Measurements from ENCODE around the gene NTNG2.

Gene NTNG2

DNA sequence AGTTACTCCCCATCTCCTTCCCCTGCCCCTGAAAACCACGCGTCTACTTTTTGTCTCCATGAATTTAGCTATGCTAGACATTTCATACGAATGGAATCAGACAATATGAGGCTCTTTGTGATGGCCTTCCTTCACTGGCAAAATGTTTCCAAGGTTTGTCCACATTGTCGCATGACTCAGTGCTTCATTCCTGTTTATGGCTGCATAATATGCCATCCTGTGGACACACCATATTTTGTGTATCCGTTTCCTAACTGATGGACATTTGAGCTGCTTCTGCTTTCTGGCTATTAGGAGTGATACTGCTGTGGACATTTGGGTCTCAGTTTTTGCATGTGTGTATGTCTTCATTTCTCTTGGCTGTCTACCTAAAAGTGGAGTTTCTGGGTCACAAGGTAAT, 14.5 kb downstream of the NTNG2 start:
- DNase-seq: no peak

DNA sequence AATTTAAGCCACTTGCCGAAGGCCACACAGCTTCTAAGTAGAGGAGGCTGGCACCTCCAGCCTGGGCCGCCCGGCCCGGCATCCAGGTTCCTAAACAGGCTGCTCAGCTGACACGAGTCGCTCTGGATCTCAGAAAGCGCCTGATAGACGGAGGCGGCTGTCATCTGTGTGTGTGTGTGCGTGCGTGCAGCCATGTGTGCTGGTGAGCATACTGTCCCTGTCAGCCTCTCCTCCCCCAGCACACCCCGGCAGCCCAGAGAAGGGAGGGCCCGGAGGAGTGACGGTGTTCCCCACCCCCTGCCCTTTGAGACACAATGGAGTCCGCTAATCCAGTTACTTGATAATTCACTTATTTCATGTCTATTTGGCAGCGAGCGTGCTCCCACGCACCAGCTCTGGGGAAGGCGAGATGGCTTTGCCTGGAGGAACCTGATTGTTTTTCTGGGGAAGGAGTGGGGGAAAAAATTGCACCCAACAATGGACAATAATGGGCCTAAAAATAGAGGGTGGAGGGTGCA, 20.0 kb downstream of the NTNG2 start:
- DNase-seq: peak in 1 of 2 experiments; percentile 37

DNA sequence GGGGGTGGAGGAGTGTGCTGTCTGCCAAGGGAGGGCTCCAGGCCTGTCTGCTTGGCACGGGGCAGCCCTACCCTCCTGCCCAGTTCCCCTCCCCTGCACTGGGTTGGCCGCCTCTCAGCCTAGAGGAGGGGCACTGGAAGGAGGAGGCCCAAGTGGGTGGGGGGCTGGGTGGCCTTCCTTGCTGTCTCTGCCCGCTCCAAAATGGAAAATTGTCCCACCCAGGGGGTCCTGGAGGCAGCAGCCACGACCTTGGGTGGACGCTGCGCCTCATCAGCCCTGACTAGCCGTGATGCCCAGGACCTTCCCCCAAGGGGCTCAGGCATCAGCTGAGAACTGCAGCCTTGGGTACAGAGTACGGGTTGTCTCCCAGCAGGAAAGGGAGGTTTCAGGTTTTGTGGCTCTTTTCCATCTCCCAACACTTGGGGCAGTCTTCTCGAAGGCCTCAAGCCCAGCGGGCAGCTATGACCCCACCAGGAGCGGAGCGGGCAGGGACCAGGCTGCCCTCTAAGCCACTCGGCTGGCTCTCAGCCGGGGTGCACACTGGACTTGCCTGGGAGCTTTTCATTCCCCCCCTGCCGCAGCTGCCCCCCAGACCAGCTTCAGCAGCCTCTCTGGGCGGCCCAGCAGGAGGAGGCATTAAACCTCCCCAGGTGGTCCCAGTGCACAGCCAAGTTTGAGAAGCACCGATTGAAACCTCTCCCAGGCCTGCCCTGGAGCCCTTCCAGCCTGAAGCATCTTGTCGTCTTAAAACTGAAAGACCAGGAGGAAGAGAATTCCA, 20.6 kb downstream of the NTNG2 start:
- peak in 1 of 2 experiments; percentile 49 for DNase-seq

DNA sequence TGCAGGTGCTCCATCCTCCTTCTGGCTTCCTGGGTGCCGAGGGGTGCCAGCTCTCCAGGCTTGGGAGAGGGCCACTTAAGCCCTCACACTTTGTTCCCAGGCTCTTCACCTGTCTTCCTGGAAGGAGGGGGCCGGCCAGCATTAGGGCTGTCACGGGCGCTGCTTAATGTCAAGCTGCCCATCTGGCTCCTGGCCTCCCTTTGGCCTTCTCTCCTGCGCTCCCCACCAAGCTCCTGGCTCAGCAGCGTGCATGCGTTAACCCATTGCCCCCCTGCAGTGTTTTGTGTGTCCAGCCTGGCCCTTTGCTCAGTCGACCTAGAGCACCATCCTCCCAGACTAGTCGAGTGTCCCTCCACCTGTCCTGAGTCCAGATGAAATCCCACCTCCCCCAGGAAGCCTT, 21.3 kb downstream of the NTNG2 start:
- peak; percentile 44 to 73 for DNase-seq

DNA sequence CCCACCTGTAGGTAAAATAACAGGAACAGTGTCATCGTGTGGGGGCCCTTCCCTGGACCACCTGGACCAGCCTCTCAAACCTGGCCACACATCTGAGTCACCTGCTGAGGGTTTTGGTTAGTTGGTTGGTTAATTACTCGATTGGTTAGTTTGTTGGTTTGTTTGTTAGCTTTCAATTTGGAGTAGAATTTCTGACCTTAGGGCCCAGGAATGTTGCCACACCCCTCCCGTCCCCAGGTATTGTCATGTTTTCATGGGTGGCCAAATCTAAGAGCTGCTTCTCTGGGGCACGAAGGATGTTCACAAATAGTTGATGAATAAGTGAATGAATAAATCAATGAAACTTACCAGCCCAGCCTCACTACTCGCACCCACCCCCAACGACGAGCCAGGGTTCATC, 21.9 kb downstream of the NTNG2 start:
- DNase-seq: no peak

DNA sequence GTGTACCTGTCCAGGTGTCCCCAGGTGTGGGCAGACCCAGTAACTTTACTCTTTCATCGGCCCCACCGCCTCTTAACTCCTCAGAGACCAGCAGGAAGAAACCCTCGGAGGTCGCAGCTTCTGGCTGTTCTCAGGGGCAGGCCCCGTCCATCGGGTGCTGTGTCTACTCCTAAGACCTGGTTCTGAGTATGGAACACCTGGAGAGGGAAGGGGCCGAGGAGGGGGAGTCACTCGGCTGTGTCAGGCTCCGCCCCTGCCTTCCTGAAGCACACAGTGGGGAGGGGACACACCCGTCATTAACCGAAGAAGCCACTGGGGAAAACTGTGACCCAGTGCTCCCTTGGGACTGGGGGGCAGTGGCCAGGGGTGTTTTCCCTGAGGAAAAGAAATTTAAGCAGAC, 22.3 kb downstream of the NTNG2 start:
- no peak for DNase-seq

DNA sequence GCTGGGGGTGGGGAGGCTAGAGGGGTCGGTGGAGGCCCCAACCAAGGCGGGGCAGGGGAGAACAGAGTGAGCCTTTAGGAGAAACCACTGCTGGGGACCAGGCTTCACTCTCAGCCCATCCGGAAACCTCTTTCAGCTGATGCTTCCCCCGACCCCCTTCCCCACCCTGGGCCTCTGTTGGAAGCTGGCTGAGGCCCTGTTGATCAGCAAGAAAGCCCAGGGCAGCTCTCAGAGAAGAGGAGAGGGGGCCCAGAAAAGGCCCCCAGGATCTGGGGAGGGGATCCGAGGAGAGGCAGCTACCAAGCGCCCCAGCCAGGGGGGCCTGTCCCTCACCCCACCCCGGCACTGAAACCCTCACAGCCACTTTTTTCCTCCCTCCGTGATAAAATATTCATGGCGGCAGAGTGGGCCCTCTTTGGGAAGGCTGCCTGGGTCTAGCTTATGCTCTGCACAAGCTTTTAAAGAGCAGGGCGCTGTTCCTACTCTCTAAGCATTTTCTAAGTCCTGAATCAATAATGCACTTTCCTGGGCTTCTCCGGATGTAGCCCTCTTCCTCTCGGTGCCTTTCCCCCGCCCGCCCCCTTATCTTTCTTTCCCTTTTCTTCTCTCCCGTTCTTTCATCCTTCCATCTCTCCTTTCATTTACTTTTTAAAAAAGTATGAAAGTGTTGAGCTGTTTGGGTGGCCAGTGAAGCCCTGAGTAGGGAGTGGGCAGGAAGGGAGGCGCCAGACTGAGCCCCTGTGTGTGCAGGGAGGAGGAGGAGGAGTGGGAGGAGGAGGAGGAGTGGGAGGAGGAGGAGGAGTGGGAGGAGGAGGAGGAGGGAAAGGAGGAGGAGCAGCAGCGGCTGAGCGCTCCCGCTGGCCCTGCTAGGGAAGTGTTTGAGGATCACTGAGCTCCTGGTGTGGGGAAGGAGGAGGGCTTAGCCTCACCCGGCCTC, 23.5 kb downstream of the NTNG2 start:
- no peak for DNase-seq

DNA sequence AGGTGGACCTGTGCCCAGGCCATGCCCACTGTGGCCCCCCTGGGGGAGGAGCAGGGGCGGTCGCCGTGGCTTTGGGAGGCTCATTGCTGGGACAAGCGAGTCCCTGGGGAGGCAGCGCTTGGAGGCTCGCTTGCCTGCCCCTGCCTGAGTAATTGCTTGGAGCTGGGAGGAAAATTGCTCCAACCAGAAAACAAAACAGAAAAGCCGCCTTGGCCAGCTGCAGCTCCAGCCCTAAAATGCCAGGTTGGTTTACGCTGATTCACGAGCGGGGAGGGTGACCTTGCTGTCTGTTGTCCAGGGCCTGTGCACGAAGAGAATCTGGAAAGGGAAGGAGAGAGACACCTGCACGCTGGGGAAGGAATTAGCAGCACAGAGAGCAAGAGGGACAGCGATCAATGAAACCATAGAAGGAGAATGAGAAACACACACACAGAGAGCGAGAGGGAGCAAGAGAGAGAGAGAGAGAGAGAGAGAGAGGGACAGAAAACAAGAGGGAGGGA, 25.3 kb downstream of the NTNG2 start:
- DNase-seq: no peak

DNA sequence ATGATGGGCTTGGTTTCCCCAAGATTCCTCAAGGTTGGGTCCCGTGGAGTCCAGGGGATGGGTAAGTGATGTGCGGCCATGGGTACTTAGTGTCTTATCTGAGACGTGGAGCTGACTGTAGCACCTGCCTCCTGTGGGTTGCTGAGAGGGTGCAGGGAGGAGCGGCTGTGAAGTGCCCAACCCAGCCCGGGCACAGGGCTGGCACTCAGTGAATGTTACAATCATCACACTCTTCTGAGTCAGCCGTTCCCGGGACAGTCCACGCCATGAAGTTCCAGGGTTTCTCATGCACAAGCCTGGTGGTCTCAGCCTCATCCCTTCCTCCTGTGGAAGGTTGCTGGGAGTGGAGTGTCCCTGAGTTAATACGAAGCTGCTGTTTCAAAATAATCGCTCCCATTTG, 29.1 kb downstream of the NTNG2 start:
- no peak for DNase-seq

DNA sequence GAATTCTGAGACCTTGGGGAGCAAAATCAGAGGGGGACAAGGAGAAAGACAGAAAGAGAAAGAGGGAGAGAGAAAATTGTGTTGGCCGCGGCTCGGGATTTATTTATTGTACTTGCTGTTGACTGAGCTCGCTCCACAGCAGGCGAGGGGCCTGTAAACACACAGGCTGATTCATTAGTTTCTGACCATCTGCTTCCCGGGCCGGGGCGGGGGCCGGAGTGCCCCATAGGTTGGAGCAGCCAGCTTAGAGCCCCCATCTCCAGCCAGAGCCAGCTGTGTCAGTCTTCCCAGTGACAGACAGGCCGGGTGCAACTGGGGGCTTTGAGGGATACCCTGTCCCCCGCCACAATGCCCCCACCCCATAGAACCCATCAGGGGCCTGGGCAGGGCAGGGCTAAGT, 30.9 kb downstream of the NTNG2 start:
- DNase-seq: peak; percentile 83 to 92

DNA sequence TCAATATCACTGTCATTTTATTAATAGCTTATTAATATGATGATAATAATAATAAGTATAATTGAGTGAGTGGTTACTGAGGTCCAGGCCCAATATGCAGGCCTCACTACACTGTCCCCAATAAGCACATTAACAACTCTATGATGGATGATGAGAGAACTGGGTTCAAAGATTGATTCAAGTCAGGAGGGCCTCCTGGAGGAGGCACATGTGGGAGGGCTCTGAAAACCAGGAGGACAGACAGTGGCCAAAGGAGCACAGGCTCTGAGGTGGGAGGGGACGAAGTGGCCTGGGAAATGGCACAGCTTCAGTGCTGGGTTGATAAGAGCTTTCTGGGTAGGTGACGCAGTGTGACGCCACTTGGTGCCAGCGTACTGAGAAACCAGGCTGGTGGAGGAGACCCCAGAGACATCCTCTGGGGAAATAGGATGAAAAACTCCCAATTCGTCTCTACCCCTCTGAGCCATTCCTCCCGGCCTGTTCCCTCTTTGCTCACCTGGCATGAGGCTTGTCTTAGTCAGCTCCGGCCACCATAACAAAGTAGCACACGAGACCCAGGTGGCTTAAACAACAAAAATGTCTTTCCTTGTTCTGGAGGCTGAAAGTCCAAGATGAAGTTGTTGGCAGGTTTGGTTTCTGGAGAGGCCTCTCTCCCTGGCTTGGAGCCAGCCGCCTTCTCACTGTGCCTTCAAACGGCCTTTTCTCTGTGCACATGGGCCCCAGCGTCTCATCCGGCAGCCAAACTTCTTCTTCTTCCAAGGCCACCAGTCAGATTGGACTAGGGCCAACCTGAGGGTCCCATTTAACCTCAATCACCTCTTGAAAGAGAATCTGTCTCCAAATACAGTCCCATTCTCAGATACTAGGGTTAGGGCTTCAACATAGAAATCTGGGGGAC, 31.6 kb downstream of the NTNG2 start:
- peak in 1 of 2 experiments; percentile 61 for DNase-seq

DNA sequence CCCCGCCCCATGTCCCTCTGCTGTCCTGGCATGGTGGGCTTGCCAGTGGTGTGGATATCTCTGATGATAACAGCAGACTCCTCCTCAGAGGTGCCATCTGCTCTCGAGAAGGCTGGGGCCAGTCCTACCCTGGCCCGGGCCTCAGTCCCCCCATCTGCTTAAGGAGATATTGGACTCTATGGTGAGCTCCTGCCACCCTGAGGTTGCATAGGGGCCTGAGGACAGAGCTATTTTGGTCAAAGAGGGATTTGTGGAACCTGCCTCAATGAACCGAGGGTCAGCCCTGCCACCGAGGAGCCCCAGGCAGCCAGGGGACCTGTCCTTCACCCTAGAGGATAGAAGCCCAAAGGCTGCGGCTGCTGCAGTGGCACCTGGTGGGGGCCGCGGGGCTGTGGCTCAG, 32.6 kb downstream of the NTNG2 start:
- DNase-seq: peak; percentile 60 to 91

DNA sequence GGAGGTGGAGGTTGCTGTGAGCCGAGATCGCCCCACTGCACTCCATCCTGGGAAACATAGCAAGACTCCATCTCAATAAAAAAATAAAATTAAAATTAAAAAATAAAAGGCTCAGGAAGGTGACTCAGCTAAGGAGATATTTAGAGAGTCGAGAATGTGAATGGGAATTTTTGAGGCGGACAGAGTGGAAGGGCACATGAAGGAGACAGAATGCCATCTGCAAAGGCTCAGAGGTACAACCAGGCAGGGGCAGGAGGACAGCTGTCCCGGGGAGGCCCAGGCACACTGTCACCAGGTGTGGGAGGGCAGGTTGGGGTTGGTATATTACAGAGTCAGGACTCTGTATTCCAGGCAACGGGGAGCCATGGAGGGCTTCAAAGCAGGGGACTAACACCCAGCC, 35.5 kb downstream of the NTNG2 start:
- no peak for DNase-seq

DNA sequence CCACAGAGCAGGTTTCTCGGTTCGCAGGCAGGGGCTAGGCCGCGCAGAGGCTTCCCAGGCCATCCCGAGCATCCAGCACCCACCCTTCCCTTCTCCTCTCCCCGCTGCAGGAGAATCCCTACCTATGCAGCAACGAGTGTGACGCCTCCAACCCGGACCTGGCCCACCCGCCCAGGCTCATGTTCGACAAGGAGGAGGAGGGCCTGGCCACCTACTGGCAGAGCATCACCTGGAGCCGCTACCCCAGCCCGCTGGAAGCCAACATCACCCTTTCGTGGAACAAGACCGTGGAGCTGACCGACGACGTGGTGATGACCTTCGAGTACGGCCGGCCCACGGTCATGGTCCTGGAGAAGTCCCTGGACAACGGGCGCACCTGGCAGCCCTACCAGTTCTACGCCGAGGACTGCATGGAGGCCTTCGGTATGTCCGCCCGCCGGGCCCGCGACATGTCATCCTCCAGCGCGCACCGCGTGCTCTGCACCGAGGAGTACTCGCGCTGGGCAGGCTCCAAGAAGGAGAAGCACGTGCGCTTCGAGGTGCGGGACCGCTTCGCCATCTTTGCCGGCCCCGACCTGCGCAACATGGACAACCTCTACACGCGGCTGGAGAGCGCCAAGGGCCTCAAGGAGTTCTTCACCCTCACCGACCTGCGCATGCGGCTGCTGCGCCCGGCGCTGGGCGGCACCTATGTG, 36.1 kb downstream of the NTNG2 start:
- DNase-seq: no peak

DNA sequence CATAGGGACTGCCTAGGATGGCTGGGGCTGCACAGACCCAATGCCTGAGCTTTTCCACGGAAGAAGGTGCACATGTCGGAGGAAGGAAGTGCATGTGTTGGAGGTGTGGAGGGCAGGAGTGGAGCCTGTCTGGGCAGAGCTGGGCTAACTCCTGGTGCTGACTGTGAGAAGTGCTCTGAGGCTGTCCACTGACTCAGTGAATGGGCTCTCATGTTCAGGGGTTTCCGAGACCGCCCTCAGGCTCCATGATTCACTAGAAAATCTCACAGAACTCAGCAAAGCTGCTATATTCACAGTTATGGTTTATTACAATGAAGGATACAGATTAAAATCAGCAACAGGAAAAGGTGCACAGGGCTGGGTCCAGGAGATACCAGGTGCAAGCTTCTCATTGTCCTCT, 37.2 kb downstream of the NTNG2 start:
- DNase-seq: no peak

DNA sequence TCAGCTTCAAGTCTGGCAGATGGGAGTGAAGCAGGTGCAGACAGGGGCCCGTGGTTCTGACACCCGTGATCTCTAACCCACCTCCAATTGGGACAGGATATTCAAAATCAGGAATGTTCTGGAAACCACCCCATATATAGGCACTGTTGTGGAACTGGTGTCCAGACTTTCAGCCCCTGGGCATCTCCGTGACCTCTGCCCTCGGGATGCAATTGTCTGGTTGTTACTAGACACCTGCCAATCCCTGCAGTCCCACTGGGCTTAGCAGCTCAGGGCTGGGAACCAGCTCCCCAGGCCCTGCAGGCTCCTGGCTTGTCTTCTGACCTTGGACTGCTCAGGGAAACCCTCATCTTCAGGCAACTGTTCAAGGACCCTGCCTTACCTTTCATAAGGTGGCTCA, 38.8 kb downstream of the NTNG2 start:
- no peak for DNase-seq

DNA sequence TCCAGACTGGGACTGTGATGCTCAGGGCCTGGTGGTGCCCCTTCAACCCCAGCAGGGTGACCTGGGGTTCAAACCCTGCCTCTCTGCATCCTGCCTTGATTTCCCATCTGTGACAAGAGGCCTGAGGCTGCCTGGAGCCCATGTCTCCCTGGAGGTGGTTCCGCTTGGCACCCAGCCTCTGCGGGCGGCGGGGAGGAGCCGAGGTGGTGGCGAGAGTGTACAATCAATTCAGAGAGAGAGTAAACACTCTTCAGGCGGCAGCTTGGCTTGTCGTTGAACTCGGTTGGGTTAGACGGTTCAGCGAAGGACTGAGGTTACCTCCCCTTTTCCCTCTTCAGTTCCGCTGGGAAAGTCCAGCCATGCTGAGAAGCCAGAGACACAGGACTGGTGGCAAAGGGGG, 39.3 kb downstream of the NTNG2 start:
- DNase-seq: no peak

DNA sequence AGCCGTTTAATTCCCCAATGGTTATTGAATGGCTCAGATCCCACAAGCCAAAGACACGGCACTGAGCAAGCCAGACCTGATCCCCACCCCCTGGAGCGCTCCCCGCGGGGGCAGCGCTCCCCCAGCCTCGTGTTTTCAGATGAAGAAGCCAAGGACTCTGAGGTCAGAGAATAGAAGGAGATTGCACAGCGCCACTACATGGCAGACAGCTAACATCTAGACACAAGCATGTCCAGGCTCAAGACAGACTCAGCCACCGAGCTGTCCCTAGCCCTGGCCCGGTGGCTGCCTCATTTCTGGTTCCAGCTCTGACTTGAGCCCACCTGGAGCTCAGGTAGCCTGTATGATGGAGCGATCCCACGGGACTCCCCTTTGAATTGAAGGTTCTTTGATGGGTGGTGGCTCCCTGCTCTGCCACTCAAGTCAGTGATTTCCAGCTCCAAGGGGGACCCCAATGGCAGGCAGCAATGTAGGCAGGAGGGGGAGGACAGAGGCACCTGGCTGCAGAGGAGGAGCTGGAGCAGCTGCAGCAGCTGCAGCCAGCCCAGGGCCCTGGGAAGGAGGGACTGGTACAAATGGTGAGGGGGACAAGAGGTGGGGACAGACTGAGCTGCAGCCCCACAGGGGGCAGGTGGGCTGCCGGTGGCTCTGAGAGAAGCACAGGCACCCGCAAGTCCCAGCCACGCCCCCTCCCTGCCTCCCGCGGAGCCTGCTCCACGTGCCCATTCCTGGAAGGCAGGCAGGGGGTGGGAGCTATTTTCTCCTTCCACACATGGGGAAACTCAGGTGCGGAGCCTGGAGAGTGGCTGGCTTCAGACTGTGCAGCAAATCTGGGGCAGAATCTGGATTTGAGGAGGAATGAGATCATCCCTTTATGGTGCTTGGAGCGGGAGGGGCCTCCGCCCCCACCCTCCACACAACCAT, 40.2 kb downstream of the NTNG2 start:
- DNase-seq: peak in 1 of 2 experiments; percentile 27

DNA sequence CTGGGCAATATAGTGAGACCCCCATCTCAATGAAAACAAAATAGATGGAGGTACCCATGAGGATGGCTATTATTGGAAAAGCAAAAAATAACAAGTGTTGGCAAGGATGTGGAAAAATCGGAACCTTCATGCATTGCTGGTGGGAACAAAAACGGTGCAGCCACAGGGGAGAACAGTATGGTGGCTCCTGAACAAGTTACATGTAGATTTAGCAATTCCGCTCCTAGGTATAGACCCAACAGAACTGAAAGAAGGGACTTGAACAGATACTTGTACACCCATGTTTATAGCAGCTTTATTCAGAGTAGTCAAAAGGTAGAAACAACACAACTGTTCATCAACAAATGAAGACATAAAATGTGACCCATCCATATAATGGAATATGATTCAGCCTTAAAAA, 43.0 kb downstream of the NTNG2 start:
- DNase-seq: no peak

DNA sequence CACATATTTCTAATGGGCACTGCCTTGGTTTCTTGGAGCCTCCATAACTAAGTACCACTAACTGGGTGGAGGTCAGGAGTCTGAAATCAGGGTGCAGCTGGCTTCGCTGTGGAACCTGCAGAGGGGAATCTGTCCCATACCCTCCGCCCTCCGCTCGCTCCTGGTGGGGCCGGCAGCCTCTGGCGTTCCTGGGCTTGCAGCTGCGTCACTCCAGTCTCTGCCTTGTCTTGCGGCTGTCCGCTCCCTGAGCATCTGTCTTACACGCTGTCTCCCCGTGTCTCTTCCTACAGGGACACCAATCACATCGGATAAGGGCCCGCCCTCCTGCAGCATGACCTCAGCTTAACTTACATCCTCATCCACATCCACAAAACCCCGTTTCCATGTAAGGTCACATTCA, 45.4 kb downstream of the NTNG2 start:
- DNase-seq: no peak
